WTC11 (cell line): ENCODE measurements around the gene CACNA1D. TPM values are rescaled to one million over a fixed set of nuclear protein-coding genes. Genes with fewer than 3 reads are reported as not detected.

Experiments
- ATAC-seq: fragments of 200-7000 bp; cut with Tn5 transposase; 2 replicates; pipeline ENCODE4 v1.10.0; 2021; ENCODE audit warnings: mild to moderate bottlenecking, moderate library complexity
- CTCF ChIA-PET: fragments of 300-600 bp; sonication (Branson Sonifier 250); formaldehyde crosslinking; loops from one replicate; lab custom pipeline; 2021; ENCODE audit warnings: antibody characterized with exemption; lab: Charles Lee
- POLR2A ChIA-PET: fragments of 350-600 bp; sonication (Branson Sonifier 250); formaldehyde crosslinking; loops from one replicate; lab custom pipeline; 2021; ENCODE audit warnings: antibody characterized with exemption; lab: Charles Lee
- DNase-seq: peaks from one replicate; pipeline ENCODE4 v3.0.0; 2021; ENCODE audit warnings: low spot score
- H3K27ac Mint-ChIP-seq: 2 replicates; pipeline ENCODE4 v1.8.0; 2021; ENCODE audit warnings: mixed read lengths
- H3K27me3 Mint-ChIP-seq: 2 replicates; pipeline ENCODE4 v1.8.0; 2021; ENCODE audit warnings: low read depth, mild to moderate bottlenecking, moderate library complexity, mixed read lengths
- H3K36me3 Mint-ChIP-seq: 2 replicates; pipeline ENCODE4 v1.8.0; 2021; ENCODE audit warnings: mixed read lengths
- H3K4me1 Mint-ChIP-seq: 2 replicates; pipeline ENCODE4 v1.8.0; 2022; ENCODE audit warnings: mixed read lengths
- H3K4me3 Mint-ChIP-seq: 2 replicates; pipeline ENCODE4 v1.8.0; 2021; ENCODE audit warnings: mild to moderate bottlenecking, moderate library complexity, mixed read lengths
- H3K9me3 Mint-ChIP-seq: 2 replicates; pipeline ENCODE4 v1.8.0; 2021; ENCODE audit warnings: mixed read lengths
- CREB1 ChIP-seq: sonication (generic); formaldehyde crosslinking; IDR thresholded peaks from 2 replicates; pipeline ENCODE4 v1.8.0; 2023; ENCODE audit warnings: mild to moderate bottlenecking, missing genetic modification reagents
- ESRRA ChIP-seq: sonication (generic); formaldehyde crosslinking; IDR thresholded peaks from 2 replicates; pipeline ENCODE4 v1.8.1; 2022; ENCODE audit warnings: mild to moderate bottlenecking, missing genetic modification reagents, borderline replicate concordance
- FOXP1 ChIP-seq: sonication (generic); formaldehyde crosslinking; IDR thresholded peaks from 2 replicates; pipeline ENCODE4 v1.8.0; 2022; ENCODE audit warnings: missing genetic modification reagents, mild to moderate bottlenecking, moderate library complexity, borderline replicate concordance
- HMGA2 ChIP-seq: fragments of 250-450 bp; sonication (Bioruptor Pico); IDR thresholded peaks from 2 replicates; pipeline ENCODE4 v1.4.0; 2021; ENCODE audit warnings: mild to moderate bottlenecking, moderate library complexity
- IRF2 ChIP-seq: sonication (generic); formaldehyde crosslinking; IDR thresholded peaks from 2 replicates; pipeline ENCODE4 v1.8.0; 2022; ENCODE audit warnings: low read depth, missing genetic modification reagents, borderline replicate concordance
- NFYB ChIP-seq: sonication (generic); formaldehyde crosslinking; conservative IDR thresholded peaks from 2 replicates; pipeline ENCODE4 v1.8.0; 2022; ENCODE audit warnings: low read depth, missing genetic modification reagents
- NR2C2 ChIP-seq: sonication (generic); formaldehyde crosslinking; IDR thresholded peaks from 2 replicates; pipeline ENCODE4 v1.8.0; 2022; ENCODE audit warnings: mild to moderate bottlenecking, missing genetic modification reagents
- SOX15 ChIP-seq: fragments of 250-450 bp; sonication (Bioruptor Pico); IDR thresholded peaks from 2 replicates; pipeline ENCODE4 v1.9.0; 2021; ENCODE audit warnings: mild to moderate bottlenecking
- STAT6 ChIP-seq: sonication (generic); formaldehyde crosslinking; conservative IDR thresholded peaks from 2 replicates; pipeline ENCODE4 v1.8.1; 2023; ENCODE audit warnings: mild to moderate bottlenecking, low read depth, missing genetic modification reagents, moderate library complexity
- TCF7 ChIP-seq: sonication (generic); formaldehyde crosslinking; IDR thresholded peaks from 2 replicates; pipeline ENCODE4 v1.8.0; 2022; ENCODE audit warnings: mild to moderate bottlenecking, low read depth, missing genetic modification reagents, moderate library complexity
- TEAD4 ChIP-seq: sonication (generic); formaldehyde crosslinking; IDR thresholded peaks from 2 replicates; pipeline ENCODE4 v1.8.0; 2022; ENCODE audit warnings: mild to moderate bottlenecking, missing genetic modification reagents
- ZBTB43 ChIP-seq: sonication (generic); formaldehyde crosslinking; IDR thresholded peaks from 2 replicates; pipeline ENCODE4 v1.8.1; 2023; ENCODE audit warnings: mild to moderate bottlenecking, missing genetic modification reagents
- ZNF232 ChIP-seq: sonication (generic); formaldehyde crosslinking; IDR thresholded peaks from 2 replicates; pipeline ENCODE4 v1.8.0; 2022; ENCODE audit warnings: mild to moderate bottlenecking, missing genetic modification reagents
- ZNF423 ChIP-seq: fragments of 250-450 bp; sonication (Bioruptor Pico); IDR thresholded peaks from 2 replicates; pipeline ENCODE4 v2.1.2; 2022; ENCODE audit warnings: mild to moderate bottlenecking, moderate library complexity
- ZNF425 ChIP-seq: fragments of 250-450 bp; sonication (Bioruptor Pico); conservative IDR thresholded peaks from 2 replicates; pipeline ENCODE4 v1.9.0; 2021; ENCODE audit warnings: mild to moderate bottlenecking
- total RNA-seq: library from RNA; stranded (reverse); gene quantifications from 3 replicates; pipeline ENCODE4 v1.2.3, GENCODE V29; 2021

CACNA1D gene
- total RNA-seq, 1 experiment from 2014 or later = 2.3 TPM

GRCh38 chr3:53506110-53506762 lies 11.8 kb downstream of the CACNA1D start (continued):
- TF ChIP-seq ZNF425 (CRISPR knock-in tag) (no peak), FOXP1 (no peak), CREB1 (CRISPR knock-in tag) (no peak), ZNF232 (CRISPR knock-in tag) (no peak)

GRCh38 chr3:53506763-53507145 lies 12.3 kb downstream of the CACNA1D start:
- no peaks in the 10 kb centered on the region for H3K36me3 Mint-ChIP-seq
- TF ChIP-seq SOX15 = no peak
- H3K4me1 Mint-ChIP-seq = peaks cover 39% of the 10 kb centered on the region
- H3K27ac Mint-ChIP-seq = no peak overlapping the region
- no peak overlapping the region for H3K4me3 Mint-ChIP-seq
- ChIA-PET POLR2A (no interaction called here), CTCF (interaction anchor here (0.6 to 1.9 kb wide), 3 partner anchors 13 to 163 kb away, joined by 3 to 4 read pairs (median 3); partner anchors contain the start of gene CACNA1D)
- H3K27me3 Mint-ChIP-seq = peaks cover 2% of the 10 kb centered on the region; the same call in 1 of the 2 replicates
- no peaks in the 10 kb centered on the region for H3K9me3 Mint-ChIP-seq
- no peak for ATAC-seq
- no peak for DNase-seq

GRCh38 chr3:53509494-53509893 lies 15.1 kb downstream of the CACNA1D start:
- DNase-seq = no peak
- POLR2A ChIA-PET = interaction anchor here (1.3 kb wide), 1 partner anchor 16 kb away, joined by 4 read pairs; the partner anchor contains the start of gene CACNA1D
- TF ChIP-seq IRF2 (CRISPR knock-in tag) (no peak), ZNF425 (CRISPR knock-in tag) (no peak), ZNF423 (CRISPR knock-in tag) (no peak), STAT6 (CRISPR knock-in tag) (no peak), TCF7 (no peak), TEAD4 (no peak), ESRRA (CRISPR knock-in tag) (no peak), ZBTB43 (CRISPR knock-in tag) (no peak), HMGA2 (CRISPR knock-in tag) (no peak), NR2C2 (CRISPR knock-in tag) (no peak), FOXP1 (no peak), NFYB (no peak)
- TF ChIP-seq, all 79 proteins: peak for 0
- ATAC-seq = peak; percentile 58
- CTCF ChIA-PET = interaction anchor here (0.5 to 1.4 kb wide), 2 partner anchors 16 to 247 kb away, joined by 3 to 4 read pairs; partner anchors contain the start of gene CACNA1D
- peaks cover 2% of the 10 kb centered on the region for H3K27me3 Mint-ChIP-seq
- no peaks in the 10 kb centered on the region for H3K9me3 Mint-ChIP-seq
- H3K36me3 Mint-ChIP-seq = no peaks in the 10 kb centered on the region
- H3K4me3 Mint-ChIP-seq = no peak overlapping the region
- H3K27ac Mint-ChIP-seq = no peak overlapping the region
- peaks cover 28% of the 10 kb centered on the region for H3K4me1 Mint-ChIP-seq
